Measurements from ENCODE around the gene WBP2. TPM values are rescaled to one million over a fixed set of nuclear protein-coding genes. Genes with fewer than 3 reads are reported as not detected.
A peak's percentile ranks its signal among the peaks of the same experiment; 100 is the strongest.
"Not testable (repeated sequence)": the region's sequence is repeated elsewhere in the genome, so short reads cannot be mapped to it uniquely, and the experiment has no call there.

Gene WBP2
- total RNA-seq, 1 donor from 2014 or later, result 17.9 TPM

- no peak overlapping the region for H3K4me3 ChIP-seq (ENCODE audit: low read depth, low read length)
- DNase-seq (ENCODE audit: low read depth) (peak; percentile 54), FAIRE-seq (no peak)
- TF ChIP-seq CTCF (IDR thresholded peaks at IDR 0.05; ENCODE audit: insufficient read depth, low read length, severe bottlenecking), result no peak
- no peaks in the 10 kb centered on the region for H3K36me3 ChIP-seq (ENCODE audit: control insufficient read depth, insufficient read depth, low read length)
- H3K27me3 ChIP-seq (ENCODE audit: control insufficient read depth, insufficient read depth, low read length), result no peaks in the 10 kb centered on the region
These were observed 14.4 kb upstream of the WBP2 start for GRCh38 chr17:75869282-75870141.

GRCh38 chr17:75868730-75869281 is 13.7 kb upstream of the WBP2 start:
- H3K36me3 ChIP-seq (ENCODE audit: control insufficient read depth, insufficient read depth, low read length); H3K27me3 ChIP-seq (ENCODE audit: control insufficient read depth, insufficient read depth, low read length); H3K4me3 ChIP-seq (ENCODE audit: low read depth, low read length); FAIRE-seq; DNase-seq (ENCODE audit: low read depth): not testable (repeated sequence)

- not testable (repeated sequence) for DNase-seq (ENCODE audit: low read depth); H3K36me3 ChIP-seq (ENCODE audit: control insufficient read depth, insufficient read depth, low read length); H3K4me3 ChIP-seq (ENCODE audit: low read depth, low read length); H3K27me3 ChIP-seq (ENCODE audit: control insufficient read depth, insufficient read depth, low read length); FAIRE-seq
These were observed 10.5 kb upstream of the WBP2 start for GRCh38 chr17:75865404-75866188.

GRCh38 chr17:75864887-75865286 is 9.8 kb upstream of the WBP2 start:
- peak; percentile 69 for DNase-seq (ENCODE audit: low read depth)
- H3K27me3 ChIP-seq (ENCODE audit: control insufficient read depth, insufficient read depth, low read length); H3K36me3 ChIP-seq (ENCODE audit: control insufficient read depth, insufficient read depth, low read length); H3K4me3 ChIP-seq (ENCODE audit: low read depth, low read length); FAIRE-seq: not testable (repeated sequence)

GRCh38 chr17:75864448-75864871 is 9.3 kb upstream of the WBP2 start:
- FAIRE-seq (no peak), DNase-seq (ENCODE audit: low read depth) (peak; percentile 79)
- no peak for TF ChIP-seq CTCF (IDR thresholded peaks at IDR 0.05; ENCODE audit: insufficient read depth, low read length, severe bottlenecking)
- Histone ChIP-seq H3K27me3 (ENCODE audit: control insufficient read depth, insufficient read depth, low read length) (no peaks in the 10 kb centered on the region), H3K36me3 (ENCODE audit: control insufficient read depth, insufficient read depth, low read length) (no peaks in the 10 kb centered on the region), H3K4me3 (ENCODE audit: low read depth, low read length) (no peak overlapping the region)

GRCh38 chr17:75861927-75862317 is 6.8 kb upstream of the WBP2 start:
- FAIRE-seq (no peak), DNase-seq (ENCODE audit: low read depth) (no peak)
- TF ChIP-seq CTCF (IDR thresholded peaks at IDR 0.05; ENCODE audit: insufficient read depth, low read length, severe bottlenecking), result no peak
- H3K27me3 ChIP-seq (ENCODE audit: control insufficient read depth, insufficient read depth, low read length), result no peaks in the 10 kb centered on the region
- H3K4me3 ChIP-seq (ENCODE audit: low read depth, low read length), result no peak overlapping the region
- H3K36me3 ChIP-seq (ENCODE audit: control insufficient read depth, insufficient read depth, low read length), result no peaks in the 10 kb centered on the region

GRCh38 chr17:75859358-75859757 is 4.2 kb upstream of the WBP2 start:
- not testable (repeated sequence) for H3K27me3 ChIP-seq (ENCODE audit: control insufficient read depth, insufficient read depth, low read length); FAIRE-seq; H3K36me3 ChIP-seq (ENCODE audit: control insufficient read depth, insufficient read depth, low read length); H3K4me3 ChIP-seq (ENCODE audit: low read depth, low read length); DNase-seq (ENCODE audit: low read depth)

Measured in bronchial epithelial cell (primary cell).